Heart right ventricle (tissue), 16 donors: ENCODE measurements around the gene GGTLC1. TPM values are rescaled to one million over a fixed set of nuclear protein-coding genes. Genes with fewer than 3 reads are reported as not detected.

Source experiments
- ATAC-seq, 8 donors: fragments of 200-7000 bp; cut with Tn5 transposase; one replicate each; pipeline ENCODE4 v1.9.1; 2020; ENCODE audit warnings: mild to moderate bottlenecking in 8 of 8, moderate library complexity in 8 of 8, moderate number of reproducible peaks in 1 of 8
- DNase-seq, 2 donors: peaks; one replicate each; pipeline ENCODE4 v3.0.0-alpha.2; 2020
- H3K27ac ChIP-seq, 10 donors: fragments of 200-600 bp; sonication (generic) in 2 of 10; one replicate each; pipeline versions ENCODE4 v1.5.0 to v1.8.0; 2020 to 2022; ENCODE audit warnings: mild to moderate bottlenecking in 3 of 10
- H3K27me3 ChIP-seq, 7 donors: fragments of 200-600 bp; one replicate each; pipeline ENCODE4 v1.8.0; 2021 to 2022; ENCODE audit warnings: mild to moderate bottlenecking in 2 of 7
- H3K36me3 ChIP-seq, 9 donors: fragments of 200-600 bp; sonication (generic) in 1 of 9; one replicate each; pipeline versions ENCODE4 v1.5.0 to v1.8.0; 2020 to 2022; ENCODE audit warnings: mild to moderate bottlenecking in 2 of 9
- H3K4me1 ChIP-seq, 9 donors: fragments of 200-600 bp; sonication (generic) in 1 of 9; one replicate each; pipeline versions ENCODE4 v1.5.0 to v1.8.0; 2020 to 2022; ENCODE audit warnings: mild to moderate bottlenecking in 4 of 9
- H3K4me3 ChIP-seq, 10 donors: fragments of 200-600 bp; sonication (generic) in 2 of 10; one replicate each; pipeline versions ENCODE4 v1.5.0 to v1.8.0; 2020 to 2022; ENCODE audit warnings: mild to moderate bottlenecking in 7 of 10, moderate library complexity in 2 of 10
- H3K9me3 ChIP-seq, 11 donors: fragments of 200-600 bp in 10 of 11; sonication (generic) in 2 of 11; one replicate each; pipeline versions ENCODE4 v1.5.0 to v1.8.0; 2013 to 2022; ENCODE audit warnings: mild to moderate bottlenecking in 2 of 11, control low read depth in 1 of 11, moderate library complexity in 1 of 11
- WGBS, 2 donors: extraction: QIAGEN DNeasy Blood & Tissue Kit; methylation state at CpG; one replicate each; pipeline ENCODE4 v1.1.7; 2013; ENCODE audit warnings: inconsistent platforms in 1 of 2; 5-methylcytosine and 5-hydroxymethylcytosine counted together
- intact Hi-C, 10 donors: fragments of 100-400 bp; cut with DNase I; formaldehyde crosslinking; loops; one replicate each; pipeline versions ENCODE4 v1.11.1 to v1.14.2; 2022
- long read RNA-seq, 3 donors: library from polyadenylated mRNA; unstranded; transcript quantifications; one replicate each; pipeline ENCODE4 v2.0.0, GENCODE V29; 2020 to 2021
- polyA plus RNA-seq, 2 donors: library from polyadenylated mRNA; stranded (reverse); fragments of 200-250 nt; gene quantifications; one replicate each; pipeline ENCODE4 v1.2.3, GENCODE V29; 2013
- total RNA-seq, 10 donors: library from RNA; stranded (reverse); fragmentation: NEBNext Ultra II Directional in 3 of 10; extraction: Animal tissue kit (Norgen Biotek cat#: 25700) in 3 of 10; gene quantifications; one replicate each; pipeline versions ENCODE4 v1.2.1 to v1.2.4, GENCODE V29; 2021 to 2023
- TF ChIP-seq, protein P1 (sequence below), 9 donors: fragments of 200-600 bp; sonication (generic) in 2 of 9; IDR thresholded peaks; one replicate each; pipeline versions ENCODE4 v1.5.0 to v1.8.0; 2021 to 2022; ENCODE audit warnings: antibody characterized with exemption in 9 of 9, mild to moderate bottlenecking in 5 of 9, moderate library complexity in 1 of 9
- donor health status: Arrhythmogenic right ventricular cardiomyopathy.
- donor health status: ischemic (EF 13 %, LVEDD 7.1; RV severe dilation, severe dysfunction).
- donor health status: healthy with polysubstance abuse.
- donor health status: DM: no; HTN: yes; CAD: no.
- donor health status: DM: no; HTN: no; CAD: no.
- donor health status: ischemic (EF 25% LVEDD 6.9; RV normal size, moderate dysfunction).
- donor health status: ischemic (EF 25% LVEDD 5.7; RV mildly dilated, moderate dysfunction).
- donor health status: healthy.
- donor health status: DM: yes; HTN: yes; CAD: no.
- donor health status: Ischemic cardiomyopathy.
- donor health status: ischemic (EF 35%, LVEDD 5.7; RV mildly dilated, moderate dysfunction).
- donor health status: nonischemic (EF 11% LVEDD 7.7; RV severe dilation, severe dysfunction).
- donor health status: DM: yes; HTN: yes; CAD: no.
- donor health status: PGD.
- donor health status: ischemic (EF 29% LVEDD 5.4; RV normal size, mild dysfunction).
- donor health status: nonischemic (EF 23%, LVEDD 6.1; RV moderate dilation, normal function).

Gene GGTLC1
- total RNA-seq = not detected
- polyA plus RNA-seq = not detected
- long read RNA-seq, donor 1 = 0 reads
- long read RNA-seq, donor 2 = 0 reads
- long read RNA-seq, donor 3 = 0 reads

DNA sequence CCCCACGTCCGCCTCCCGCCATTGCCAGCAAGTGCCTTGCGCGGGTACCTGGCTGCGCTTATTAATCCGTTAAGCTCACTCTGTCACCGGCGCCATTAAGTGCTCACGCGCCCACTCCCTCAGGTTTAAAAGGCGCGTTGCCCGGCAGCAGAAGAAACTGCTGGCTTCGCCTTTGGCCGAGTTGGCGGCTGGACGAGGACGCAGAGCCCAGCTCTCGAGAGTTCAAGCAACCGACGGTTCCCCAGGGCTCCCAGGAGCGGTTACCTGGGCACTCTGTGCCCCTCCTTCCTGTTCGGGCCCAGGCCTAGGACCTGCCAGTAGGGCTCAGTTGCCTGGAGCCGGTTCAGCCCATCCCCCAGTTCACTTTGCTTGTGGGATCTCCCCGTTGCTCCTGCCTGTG, at the start of gene GGTLC1:
Gene GGTLC1, minus strand, starts transcription at position 219 of the 400 bp plus-strand sequence. CDS start 2,168 bp downstream, outside the sequence.
- no peak within 1 kb of the TSS for H3K4me3 ChIP-seq
- intact Hi-C loops = no loop called here
- no peaks in the 10 kb centered on the region for H3K4me1 ChIP-seq
- H3K27me3 ChIP-seq = no peaks in the 10 kb centered on the region
- 88 to 96% methylated on average over 23 to 25 of the region's 26 CpGs for WGBS, 2 donors
- no peak within 1 kb of the TSS for H3K27ac ChIP-seq
- TF ChIP-seq, protein P1, sequence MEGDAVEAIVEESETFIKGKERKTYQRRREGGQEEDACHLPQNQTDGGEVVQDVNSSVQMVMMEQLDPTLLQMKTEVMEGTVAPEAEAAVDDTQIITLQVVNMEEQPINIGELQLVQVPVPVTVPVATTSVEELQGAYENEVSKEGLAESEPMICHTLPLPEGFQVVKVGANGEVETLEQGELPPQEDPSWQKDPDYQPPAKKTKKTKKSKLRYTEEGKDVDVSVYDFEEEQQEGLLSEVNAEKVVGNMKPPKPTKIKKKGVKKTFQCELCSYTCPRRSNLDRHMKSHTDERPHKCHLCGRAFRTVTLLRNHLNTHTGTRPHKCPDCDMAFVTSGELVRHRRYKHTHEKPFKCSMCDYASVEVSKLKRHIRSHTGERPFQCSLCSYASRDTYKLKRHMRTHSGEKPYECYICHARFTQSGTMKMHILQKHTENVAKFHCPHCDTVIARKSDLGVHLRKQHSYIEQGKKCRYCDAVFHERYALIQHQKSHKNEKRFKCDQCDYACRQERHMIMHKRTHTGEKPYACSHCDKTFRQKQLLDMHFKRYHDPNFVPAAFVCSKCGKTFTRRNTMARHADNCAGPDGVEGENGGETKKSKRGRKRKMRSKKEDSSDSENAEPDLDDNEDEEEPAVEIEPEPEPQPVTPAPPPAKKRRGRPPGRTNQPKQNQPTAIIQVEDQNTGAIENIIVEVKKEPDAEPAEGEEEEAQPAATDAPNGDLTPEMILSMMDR (IDR thresholded peaks at IDR 0.05) = no peak
- H3K36me3 ChIP-seq = no peaks in the 10 kb centered on the region
- ATAC-seq (no peak), DNase-seq (no peak)
- H3K9me3 ChIP-seq = no peaks in the 10 kb centered on the region

DNA sequence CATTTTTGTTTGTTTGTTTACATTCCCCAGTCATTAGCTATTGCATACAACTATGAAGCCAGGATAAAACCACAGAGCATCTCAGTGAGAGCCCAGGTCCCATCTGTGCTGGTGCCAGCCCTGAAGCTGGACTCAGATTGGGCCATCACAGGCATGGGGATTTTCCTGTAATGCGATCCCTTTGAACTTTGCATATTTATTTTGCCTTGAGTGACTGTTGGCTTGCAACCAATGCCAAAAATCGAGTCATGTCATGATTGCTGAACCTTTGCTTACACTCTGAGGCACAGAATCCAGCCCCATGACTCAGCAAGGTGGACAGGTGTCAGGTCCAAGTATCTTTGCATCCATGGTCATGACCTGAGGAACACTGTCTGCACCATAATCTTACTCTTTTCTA, 46.2 kb upstream of the GGTLC1 start:
- peaks cover 0 to 9% (median 0%) of the 10 kb centered on the region in 9 donors for H3K4me1 ChIP-seq
- intact Hi-C loops = no loop called here
- peaks cover 0 to 5% (median 0%) of the 10 kb centered on the region in 7 donors for H3K27me3 ChIP-seq
- peaks cover 0 to 4% (median 0%) of the 10 kb centered on the region in 11 donors for H3K9me3 ChIP-seq
- no peak for DNase-seq
- ATAC-seq = no peak
- TF ChIP-seq, protein P1 (IDR thresholded peaks at IDR 0.05) = no peak
- no peak overlapping the region for H3K4me3 ChIP-seq
- H3K36me3 ChIP-seq = no peaks in the 10 kb centered on the region
- WGBS, 2 donors = 67 to 77% methylated on average over 2 of the region's 2 CpGs
- H3K27ac ChIP-seq = no peak overlapping the region

DNA sequence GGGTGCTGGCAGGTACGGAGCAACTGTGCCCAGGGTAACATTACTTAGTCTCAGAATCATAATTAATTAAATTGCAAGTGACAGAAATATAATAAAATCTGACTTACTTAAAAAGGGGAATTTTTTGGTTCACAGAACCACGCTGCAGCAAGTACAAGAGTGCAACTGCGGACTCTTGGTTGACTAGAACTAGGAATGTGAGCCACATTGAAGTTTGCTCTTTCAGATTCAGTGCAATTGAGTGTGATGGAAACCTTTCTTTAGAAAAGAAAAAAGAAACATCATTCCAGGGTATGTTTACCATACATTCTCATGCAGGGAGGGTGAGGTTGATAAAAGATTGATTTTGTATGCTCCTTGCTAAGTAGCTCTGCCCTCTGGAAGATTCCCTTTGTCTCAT, 45.0 kb upstream of the GGTLC1 start:
- no peak overlapping the region for H3K4me3 ChIP-seq
- TF ChIP-seq, protein P1 (IDR thresholded peaks at IDR 0.05) = no peak
- H3K4me1 ChIP-seq = peaks cover 0 to 9% (median 0%) of the 10 kb centered on the region in 9 donors
- peaks cover 0 to 5% (median 0%) of the 10 kb centered on the region in 7 donors for H3K27me3 ChIP-seq
- no peak for ATAC-seq
- intact Hi-C loops = no loop called here
- H3K36me3 ChIP-seq = no peaks in the 10 kb centered on the region
- 94 to 96% methylated on average over 3 of the region's 3 CpGs for WGBS, 2 donors
- no peak overlapping the region for H3K27ac ChIP-seq
- H3K9me3 ChIP-seq = peaks cover 0 to 4% (median 0%) of the 10 kb centered on the region in 11 donors
- DNase-seq = no peak

DNA sequence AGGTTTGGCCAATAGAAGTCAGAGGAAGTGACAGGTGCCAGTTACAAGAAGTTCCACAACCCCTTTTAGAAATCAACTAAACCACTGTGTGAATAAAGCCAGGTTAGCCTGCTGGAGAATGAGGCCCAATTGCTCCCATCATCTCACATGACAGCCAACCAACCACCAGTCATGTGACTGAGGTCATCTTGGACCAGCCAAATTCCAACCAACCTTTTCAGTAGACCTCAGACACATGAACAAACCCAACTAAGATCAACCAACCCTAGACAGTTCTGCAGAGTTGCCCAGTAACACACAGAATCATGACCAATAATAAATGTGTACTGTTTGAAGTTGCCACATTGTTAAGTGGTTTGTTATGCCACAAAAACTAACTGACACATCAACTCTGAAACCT, 44.6 kb upstream of the GGTLC1 start:
- ATAC-seq (no peak), DNase-seq (no peak)
- no peaks in the 10 kb centered on the region for H3K36me3 ChIP-seq
- H3K27ac ChIP-seq = no peak overlapping the region
- TF ChIP-seq, protein P1 (IDR thresholded peaks at IDR 0.05) = no peak
- no peak overlapping the region for H3K4me3 ChIP-seq
- H3K27me3 ChIP-seq = peaks cover 0 to 5% (median 0%) of the 10 kb centered on the region in 7 donors
- peaks cover 0 to 9% (median 0%) of the 10 kb centered on the region in 9 donors for H3K4me1 ChIP-seq
- intact Hi-C loops = no loop called here
- peaks cover 0 to 4% (median 0%) of the 10 kb centered on the region in 11 donors for H3K9me3 ChIP-seq
